ENCODE results near the gene OOSP1. TPM values are rescaled to one million over a fixed set of nuclear protein-coding genes. Genes with fewer than 3 reads are reported as not detected.

Gene OOSP1
- total RNA-seq, result not detected in 2 replicates

DNA sequence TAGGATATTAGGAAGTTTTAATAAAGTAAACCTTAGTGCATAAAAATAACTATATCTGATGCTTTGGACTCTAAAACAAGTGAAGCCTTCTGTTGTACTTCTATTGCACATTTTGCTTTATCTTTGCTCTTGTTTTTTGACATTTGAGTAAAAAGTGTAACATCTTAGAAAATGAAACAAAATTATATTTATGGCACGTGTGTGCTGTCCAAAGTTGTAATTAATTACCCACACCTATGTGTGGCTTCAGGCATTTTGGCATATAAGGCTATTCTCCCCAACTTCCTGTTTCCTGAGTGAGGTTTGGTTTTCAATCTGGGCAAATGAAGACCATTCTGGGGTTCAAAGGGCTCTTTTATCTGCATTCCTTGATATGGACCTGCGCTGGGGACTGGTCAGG is at the start of gene OOSP1:
OOSP1 (plus strand) TSS at position 301 of the 400 bp plus-strand sequence; CDS start at position 324, 23 bp downstream.

GRCh38 chr11:59963733-59964132 is 25.5 kb downstream of the OOSP1 start, which contains the start of gene OOSP4A:
OOSP4A (plus strand) TSS chr11:59964033; CDS start chr11:59964033, 0 bp downstream.

Other genes starting within 250 kb of the OOSP1 start
- not detected in 2 replicates for gene OR10V1, start 224.6 kb upstream of the OOSP1 start, total RNA-seq
- gene STX3, start 183.1 kb upstream of the OOSP1 start, total RNA-seq, result 4.9 and 6.9 TPM in 2 replicates
- 61.7 and 67.1 TPM in 2 replicates for gene MRPL16, start 127.7 kb upstream of the OOSP1 start, total RNA-seq
- not detected in 2 replicates for gene CBLIF, start 92.9 kb upstream of the OOSP1 start, total RNA-seq
- not detected in 2 replicates for gene TCN1, start 71.9 kb upstream of the OOSP1 start, total RNA-seq
- not detected in 2 replicates for gene OOSP3, start 59.6 kb upstream of the OOSP1 start, total RNA-seq
- gene OOSP4A, start 25.6 kb downstream of the OOSP1 start, total RNA-seq, result not detected in 2 replicates
- gene OOSP4B, start 78.7 kb downstream of the OOSP1 start, total RNA-seq, result not detected in 2 replicates
- gene OOSP2, start 102.0 kb downstream of the OOSP1 start, total RNA-seq, result not detected in 2 replicates
- not detected in 2 replicates for gene MS4A3, start 118.2 kb downstream of the OOSP1 start, total RNA-seq
- not detected in 2 replicates for gene MS4A2, start 150.2 kb downstream of the OOSP1 start, total RNA-seq
- gene MS4A6A, start 244.7 kb downstream of the OOSP1 start, total RNA-seq, result not detected in 2 replicates

Measured in bronchus fibroblast of lung (primary cell).